HepG2 (cell line): ENCODE measurements around the gene PLEKHG2. TPM values are rescaled to one million over a fixed set of nuclear protein-coding genes. Genes with fewer than 3 reads are reported as not detected.
A peak's percentile ranks its signal among the peaks of the same experiment; 100 is the strongest.

Experiments used
- ARID3A ChIP-seq: IDR thresholded peaks from 2 replicates; pipeline ENCODE4 v1.6.1; 2012; ENCODE audit warnings: low read depth, low read length, improper control_type of control experiment
- CEBPB ChIP-seq: IDR thresholded peaks from 2 replicates; pipeline ENCODE4 v1.6.1; 2011; ENCODE audit warnings: low read depth, low read length, improper control_type of control experiment, borderline replicate concordance
- CEBPG ChIP-seq: IDR thresholded peaks from 2 replicates; pipeline ENCODE4 v1.6.1; 2016
- CTCF ChIP-seq: sonication (generic); formaldehyde crosslinking; IDR thresholded peaks from 2 replicates; pipeline ENCODE4 v1.5.0; 2020; ENCODE audit warnings: mild to moderate bottlenecking, missing genetic modification reagents, moderate library complexity
- NFIB ChIP-seq: sonication (generic); formaldehyde crosslinking; IDR thresholded peaks from 2 replicates; pipeline ENCODE4 v1.9.0; 2021; ENCODE audit warnings: missing genetic modification reagents, mild to moderate bottlenecking, borderline replicate concordance
- PAX8 ChIP-seq: sonication (generic); formaldehyde crosslinking; IDR thresholded peaks from 2 replicates; pipeline ENCODE4 v1.8.0; 2022; ENCODE audit warnings: mild to moderate bottlenecking, missing genetic modification reagents, borderline replicate concordance
- SIN3A ChIP-seq: IDR thresholded peaks from 2 replicates; pipeline ENCODE4 v1.6.1; 2011; ENCODE audit warnings: low read depth, mild to moderate bottlenecking, control low read depth, low read length, borderline replicate concordance
- STAT5B ChIP-seq: sonication (generic); formaldehyde crosslinking; IDR thresholded peaks from 2 replicates; pipeline ENCODE4 v1.4.0; 2020; ENCODE audit warnings: missing genetic modification reagents
- TEAD3 ChIP-seq: optimal IDR thresholded peaks from 2 replicates; pipeline ENCODE3; 2016; ENCODE audit warnings: borderline replicate concordance
- ZBED4 ChIP-seq: sonication (generic); formaldehyde crosslinking; IDR thresholded peaks from 2 replicates; pipeline ENCODE4 v1.4.0; 2020; ENCODE audit warnings: missing genetic modification reagents, borderline replicate concordance
- ZBTB49 ChIP-seq: sonication (generic); formaldehyde crosslinking; IDR thresholded peaks from 2 replicates; pipeline ENCODE4 v1.4.0; 2020; ENCODE audit warnings: missing genetic modification reagents, borderline replicate concordance
- ZNF207 ChIP-seq: fragments of 450-650 bp; IDR thresholded peaks from 2 replicates; pipeline ENCODE4 v1.6.1; 2016; ENCODE audit warnings: antibody characterized with exemption, borderline replicate concordance
- ZNF432 ChIP-seq: sonication (generic); formaldehyde crosslinking; IDR thresholded peaks from 2 replicates; pipeline ENCODE4 v1.5.0; 2020; ENCODE audit warnings: missing genetic modification reagents, mild to moderate bottlenecking, borderline replicate concordance
- ZNF557 ChIP-seq: sonication (generic); formaldehyde crosslinking; IDR thresholded peaks from 2 replicates; pipeline ENCODE4 v1.4.0; 2020; ENCODE audit warnings: missing genetic modification reagents
- ZNF563 ChIP-seq: sonication (generic); formaldehyde crosslinking; IDR thresholded peaks from 2 replicates; pipeline ENCODE4 v1.8.0; 2022; ENCODE audit warnings: mild to moderate bottlenecking, moderate library complexity, missing genetic modification reagents
- ZNF773 ChIP-seq: sonication (generic); formaldehyde crosslinking; IDR thresholded peaks from 2 replicates; pipeline ENCODE4 v1.4.0; 2020; ENCODE audit warnings: missing genetic modification reagents, borderline replicate concordance
- ZNF841 ChIP-seq: sonication (generic); formaldehyde crosslinking; IDR thresholded peaks from 2 replicates; pipeline ENCODE4 v1.8.1; 2023; ENCODE audit warnings: missing genetic modification reagents, borderline replicate concordance
- polyA plus RNA-seq, 8 experiments: library from polyadenylated mRNA; depleted of rRNA in 3 of 8; stranded (reverse) in 7 of 8; unstranded in 1 of 8; fragments of >200 nt; fragmentation: Illumina TruSeq in 4 of 8; extraction: Trizol in 4 of 8; gene quantifications; 2 replicates each; pipeline versions ENCODE4 v1.2.1 to v1.2.3, GENCODE V29; 2011 to 2016; ENCODE audit warnings: low read depth in 4 of 8, missing spikeins in 1 of 8, mixed read lengths in 1 of 8; ENCODE audit not compliant: insufficient read depth in 1 of 8
- total RNA-seq, 5 experiments: library from RNA; depleted of rRNA; stranded (reverse); fragments of >200 nt; fragmentation: Illumina TruSeq; extraction: Trizol; gene quantifications; 2 replicates each; pipeline ENCODE4 v1.2.3, GENCODE V29; 2016; ENCODE audit warnings: low read depth in 1 of 5
- TF ChIP-seq, protein P1 (sequence below): sonication (generic); formaldehyde crosslinking; IDR thresholded peaks from 2 replicates; pipeline ENCODE4 v1.5.0; 2020; ENCODE audit warnings: missing genetic modification reagents, mild to moderate bottlenecking, borderline replicate concordance

Gene PLEKHG2
- total and polyA plus RNA-seq, 2 of the 13 experiments (the other 11 are each of a cell fraction or from before 2014, with no cell fraction given) = 3.6 to 6.8 TPM

DNA sequence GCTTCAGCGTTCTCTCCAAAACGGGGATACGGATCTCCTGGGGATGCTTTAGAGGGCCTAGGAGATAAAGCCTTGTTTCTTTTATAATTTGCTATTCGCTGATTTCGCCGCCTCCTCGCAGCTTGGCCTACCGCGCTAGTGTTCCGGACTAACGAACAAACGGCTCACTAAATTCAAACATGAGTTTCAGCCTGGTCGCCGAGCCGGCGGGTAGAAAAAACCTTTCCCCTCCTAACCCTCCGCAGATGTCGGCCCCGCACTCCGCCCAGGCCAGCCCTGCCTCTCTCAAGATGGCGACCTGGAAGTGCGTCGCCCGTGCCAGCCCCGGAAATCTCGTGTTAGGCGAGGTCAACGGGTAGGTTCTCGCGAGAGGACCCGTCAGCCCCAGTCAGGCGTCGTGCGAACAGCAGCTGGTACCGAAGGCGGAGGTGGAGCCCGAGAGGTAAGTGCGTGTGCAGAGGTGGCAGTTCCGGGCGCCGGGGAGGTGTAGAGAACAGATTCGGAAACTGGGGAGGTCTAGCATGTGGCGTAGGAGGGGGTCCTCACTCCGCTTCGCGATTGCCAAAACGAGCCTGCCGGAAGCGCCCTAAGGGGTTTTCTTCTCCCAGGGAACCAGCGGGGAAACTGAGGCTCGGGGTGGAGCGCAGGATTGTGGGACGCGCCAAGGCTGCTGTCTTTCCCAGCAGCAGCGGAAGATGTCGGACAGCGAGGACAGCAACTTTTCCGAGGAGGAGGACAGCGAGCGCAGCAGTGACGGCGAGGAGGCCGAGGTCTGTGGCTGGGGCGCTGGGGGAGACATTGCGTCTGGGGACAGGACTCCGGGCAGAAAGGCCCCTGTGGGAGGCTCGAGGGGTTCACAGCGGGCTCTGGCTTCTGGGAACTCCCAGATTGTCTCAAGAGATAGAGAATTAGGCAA is 33.0 kb downstream of the PLEKHG2 start, which contains the start of gene SUPT5H (continued):
- TF ChIP-seq, protein P1, sequence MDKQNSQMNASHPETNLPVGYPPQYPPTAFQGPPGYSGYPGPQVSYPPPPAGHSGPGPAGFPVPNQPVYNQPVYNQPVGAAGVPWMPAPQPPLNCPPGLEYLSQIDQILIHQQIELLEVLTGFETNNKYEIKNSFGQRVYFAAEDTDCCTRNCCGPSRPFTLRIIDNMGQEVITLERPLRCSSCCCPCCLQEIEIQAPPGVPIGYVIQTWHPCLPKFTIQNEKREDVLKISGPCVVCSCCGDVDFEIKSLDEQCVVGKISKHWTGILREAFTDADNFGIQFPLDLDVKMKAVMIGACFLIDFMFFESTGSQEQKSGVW (CRISPR knock-in tag) = 0 out of 2 replicates have a peak, but pooled peaks have one; percentile 20
- no peak for TF ChIP-seq STAT5B (CRISPR knock-in tag)
- TF ChIP-seq CEBPB = no peak
- TF ChIP-seq ZBED4 = peak; percentile 66; the same call in 1 of the 2 replicates
- TF ChIP-seq ZNF841 (CRISPR knock-in tag) = no peak
- TF ChIP-seq ARID3A = no peak
- TF ChIP-seq NFIB = no peak
- peak; percentile 83; the same call in 1 of the 2 replicates for TF ChIP-seq ZNF563 (CRISPR knock-in tag)
- no peak for TF ChIP-seq ZNF207
- peak; percentile 97 for TF ChIP-seq SIN3A
- no peak for TF ChIP-seq PAX8 (CRISPR knock-in tag)
- TF ChIP-seq CEBPG (CRISPR knock-in tag) = peak; percentile 36
- no peak for TF ChIP-seq CTCF (CRISPR knock-in tag)
- no peak for TF ChIP-seq ZNF432
- peak; percentile 45; the same call in 1 of the 2 replicates for TF ChIP-seq ZNF557
- no peak for TF ChIP-seq ZNF773 (CRISPR knock-in tag)
- peak; percentile 74 for TF ChIP-seq TEAD3 (CRISPR knock-in tag)
- no peak for TF ChIP-seq ZBTB49
